MV-4-11 (cell line): ENCODE data around the gene THSD8.
"Not testable (repeated sequence)": the region's sequence is repeated elsewhere in the genome, so short reads cannot be mapped to it uniquely, and the experiment has no call there.

ENCODE experiments used
- DNase-seq: peaks from one replicate; lab custom pipeline; 2025; lab: John Stamatoyannopoulos, UW

Gene THSD8

DNA sequence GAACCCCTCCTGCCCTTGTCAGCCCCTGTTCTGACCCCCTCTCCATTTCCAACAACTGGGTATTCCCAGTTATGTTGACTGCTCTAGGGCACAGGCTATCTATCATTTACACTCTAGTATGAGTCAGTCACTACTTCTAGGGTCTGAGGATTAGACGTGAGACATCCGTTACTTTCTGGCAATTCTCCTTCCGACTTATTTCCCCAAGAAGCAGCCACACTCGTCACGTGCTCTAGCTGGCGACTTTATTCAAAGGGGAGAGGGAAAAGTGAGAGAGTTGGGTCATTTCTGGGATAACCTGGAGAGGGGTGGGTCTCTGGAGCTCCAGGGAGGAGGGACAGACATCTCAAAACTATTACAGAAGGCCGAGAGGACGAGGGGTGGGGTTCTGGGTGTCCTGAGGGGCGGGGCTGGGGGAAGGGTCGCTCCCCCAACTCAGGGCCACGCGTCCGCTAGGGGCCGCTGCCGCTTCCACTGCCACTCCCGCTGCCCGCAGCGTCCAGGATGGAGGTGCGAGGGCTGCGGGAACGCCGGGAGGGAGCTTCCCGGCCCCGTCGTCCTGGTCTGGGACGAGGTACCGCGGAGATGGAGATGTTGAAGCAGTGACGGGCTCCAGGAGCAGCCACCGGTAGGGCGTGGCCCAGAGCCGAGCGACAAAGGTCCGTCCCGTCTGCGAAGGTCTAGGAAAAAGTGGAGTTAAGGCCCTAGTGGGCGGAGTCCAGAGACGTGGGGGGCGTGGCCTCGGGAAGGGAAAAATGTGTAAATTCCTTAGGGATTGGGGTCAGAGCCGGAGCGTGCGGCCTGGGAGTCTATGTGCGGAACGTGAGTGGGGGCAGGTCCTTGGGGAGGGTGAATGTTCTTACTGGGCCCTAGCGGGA lies 23.6 kb downstream of the THSD8 start:
- peak; percentile 61 for DNase-seq

DNA sequence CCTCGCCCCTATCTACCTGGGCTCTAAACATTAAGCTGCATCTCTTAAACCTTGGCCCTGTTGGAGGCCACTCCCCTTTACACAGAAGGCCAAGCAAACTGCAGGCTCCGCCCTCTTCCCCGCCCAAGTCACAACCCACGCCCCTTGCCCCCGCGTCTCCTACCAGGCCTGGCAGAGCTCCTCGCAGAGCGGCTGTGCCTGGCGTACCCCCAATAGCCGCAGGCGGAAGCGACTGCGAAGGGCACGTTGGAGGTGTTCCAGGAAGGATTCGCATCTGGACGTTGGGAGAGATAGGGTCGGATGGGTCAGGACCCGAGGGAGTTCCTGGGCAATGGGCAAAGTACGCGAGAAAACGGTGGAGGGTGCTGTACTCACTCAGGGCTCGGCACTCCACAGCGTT lies 26.6 kb downstream of the THSD8 start:
- DNase-seq, result no peak

DNA sequence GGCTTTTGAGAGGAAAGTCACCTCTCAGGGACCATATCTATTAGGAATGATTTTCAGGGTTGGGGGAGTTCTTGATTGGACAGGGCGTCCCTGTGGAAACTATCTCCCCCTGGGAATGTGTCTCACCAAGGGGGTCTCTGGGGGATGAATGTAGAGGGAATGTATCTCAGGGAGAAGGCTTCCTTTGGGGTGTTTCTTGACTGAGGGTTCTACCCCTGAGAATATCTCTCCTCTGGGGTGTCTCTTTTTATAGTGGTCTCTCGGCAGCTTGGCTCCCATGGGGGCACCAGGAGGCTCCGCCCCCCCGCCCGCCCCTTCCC lies 31.5 kb downstream of the THSD8 start:
- DNase-seq, result no peak

DNA sequence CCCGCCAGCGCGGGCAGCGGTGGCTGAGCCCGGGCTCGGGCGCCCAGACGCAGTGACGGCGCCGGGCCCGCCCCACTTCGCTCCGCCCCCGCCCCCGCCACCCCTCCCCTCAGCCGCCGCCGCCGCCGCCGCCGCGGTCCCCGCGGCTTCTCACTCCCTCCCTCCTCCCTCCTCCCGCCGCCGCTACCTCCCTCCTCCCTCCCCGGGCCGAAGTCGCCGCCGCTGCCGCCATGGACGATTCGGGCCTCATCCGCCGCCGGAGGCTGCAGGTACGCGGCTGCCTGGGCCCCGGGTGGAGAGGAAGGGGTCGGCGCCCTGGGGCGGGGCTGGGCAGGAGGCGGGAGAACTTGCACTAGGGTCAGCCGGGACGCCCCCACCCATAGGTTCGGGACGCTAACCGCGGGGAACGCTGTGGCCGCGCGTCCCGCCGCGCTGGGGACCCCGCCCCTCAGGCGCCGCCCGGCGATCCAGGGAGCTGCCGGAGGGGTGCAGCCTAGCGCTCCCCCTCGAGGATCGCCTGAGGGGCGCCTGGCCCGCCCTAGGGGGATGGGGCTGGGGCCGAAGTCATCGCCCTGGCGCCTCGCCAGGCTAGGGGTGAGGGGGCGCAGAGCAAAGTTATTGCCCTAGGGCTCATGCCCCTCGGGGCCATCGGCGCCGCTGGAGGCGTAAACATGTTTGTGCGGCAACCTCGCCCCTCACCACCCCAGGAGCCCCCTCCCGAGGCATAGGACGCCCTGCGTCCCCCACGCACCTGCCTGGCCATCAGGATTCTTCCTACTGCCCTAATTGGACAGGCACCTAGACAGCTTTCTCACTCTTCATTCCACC lies 32.1 kb downstream of the THSD8 start:
- no peak for DNase-seq

DNA sequence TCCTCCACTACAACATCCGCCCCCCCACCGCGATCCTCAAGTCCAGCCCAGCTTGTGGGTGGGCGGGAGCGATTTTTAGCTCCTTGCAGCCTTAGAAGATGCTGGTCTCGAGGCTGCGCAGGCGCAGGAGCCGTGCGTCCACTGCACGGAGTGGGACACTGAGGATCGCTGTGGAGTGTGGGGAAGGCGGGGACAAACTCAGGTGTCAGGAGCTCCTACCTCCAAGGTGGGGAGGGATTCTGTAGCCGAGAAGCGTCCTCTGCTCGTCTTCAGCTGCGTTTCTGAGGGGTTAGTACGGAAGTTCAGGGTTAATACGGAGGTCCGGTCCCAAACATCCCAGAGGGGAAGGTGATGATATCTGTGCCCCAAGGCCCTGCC lies 32.7 kb downstream of the THSD8 start, which contains the start of gene RTBDN:
Gene RTBDN (minus strand): TSS at position 14 of the 378 bp plus-strand sequence. CDS start 4,600 bp downstream, outside the sequence.
- no peak for DNase-seq

DNA sequence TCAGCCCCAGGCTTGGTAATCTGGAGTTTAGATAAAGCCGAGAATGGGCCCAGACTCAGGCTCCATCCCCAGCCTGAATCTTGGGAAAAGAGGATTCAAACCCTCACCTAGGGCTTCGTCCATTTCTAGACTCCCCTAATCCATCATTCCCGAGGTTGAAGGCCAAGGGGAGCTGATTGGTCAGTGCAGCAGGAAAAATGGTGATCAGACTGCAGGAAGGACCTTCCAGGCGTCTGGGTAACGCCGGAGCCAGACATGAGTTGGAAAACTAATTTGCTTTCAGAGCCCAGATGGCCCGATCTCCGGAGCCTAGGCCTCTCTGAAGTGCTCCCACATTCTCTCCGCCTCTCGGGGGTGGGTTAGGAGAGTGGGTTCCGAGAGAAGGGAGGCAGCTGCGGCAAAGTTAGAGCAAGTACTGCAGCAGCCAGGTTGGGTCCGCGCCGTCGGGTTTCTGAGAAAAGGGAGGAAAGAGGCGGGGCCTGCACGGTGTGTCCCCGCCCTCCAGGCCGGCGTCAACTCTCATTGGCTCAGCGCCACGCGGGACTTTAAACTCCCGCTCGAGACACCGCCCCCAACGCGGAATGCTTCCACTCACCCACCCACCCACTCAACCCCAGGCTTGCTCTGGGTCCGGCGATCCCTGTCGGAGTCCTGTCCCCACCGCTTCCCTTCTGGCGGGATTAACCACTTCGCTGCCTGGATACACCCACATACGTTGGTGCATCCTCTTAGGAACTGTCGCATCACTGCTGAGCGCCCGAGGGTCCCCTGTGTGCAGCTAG lies 33.3 kb downstream of the THSD8 start:
- no peak for DNase-seq

DNA sequence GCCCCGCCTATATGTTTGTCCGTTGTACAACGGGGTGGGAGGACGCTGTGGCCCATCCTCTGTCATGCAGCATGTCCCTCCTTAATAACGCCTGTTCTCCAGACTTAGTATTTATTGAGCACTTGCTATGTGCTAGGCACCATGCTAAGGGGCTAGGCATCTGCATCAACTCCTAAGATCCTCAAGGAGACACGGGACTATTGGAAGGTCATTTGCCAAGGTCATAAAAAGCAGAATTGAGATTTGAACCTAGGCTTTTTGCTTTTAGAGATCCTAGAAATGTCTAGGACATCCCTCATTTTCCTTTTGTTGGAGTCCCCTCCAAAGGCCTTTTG lies 34.6 kb downstream of the THSD8 start:
- DNase-seq, result no peak

DNA sequence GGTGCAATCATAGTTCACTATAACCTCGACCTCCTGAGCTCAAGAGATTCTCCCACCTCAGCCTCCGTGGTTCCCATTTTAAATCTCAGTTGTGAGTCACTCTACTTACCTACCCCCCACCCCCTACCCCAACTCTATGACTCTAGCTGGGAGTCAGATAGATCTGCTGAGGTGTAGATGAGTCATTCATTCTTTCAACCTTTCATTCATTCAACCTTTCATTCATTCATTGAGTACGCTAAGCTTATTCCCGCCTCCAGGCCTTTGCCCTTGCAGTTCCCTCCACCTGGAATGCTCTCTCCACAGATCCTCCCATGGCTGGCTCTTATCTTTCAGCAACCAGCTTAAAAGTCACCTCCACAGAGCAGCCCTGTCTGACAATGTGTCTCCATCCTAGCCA lies 35.4 kb downstream of the THSD8 start:
- no peak for DNase-seq

DNA sequence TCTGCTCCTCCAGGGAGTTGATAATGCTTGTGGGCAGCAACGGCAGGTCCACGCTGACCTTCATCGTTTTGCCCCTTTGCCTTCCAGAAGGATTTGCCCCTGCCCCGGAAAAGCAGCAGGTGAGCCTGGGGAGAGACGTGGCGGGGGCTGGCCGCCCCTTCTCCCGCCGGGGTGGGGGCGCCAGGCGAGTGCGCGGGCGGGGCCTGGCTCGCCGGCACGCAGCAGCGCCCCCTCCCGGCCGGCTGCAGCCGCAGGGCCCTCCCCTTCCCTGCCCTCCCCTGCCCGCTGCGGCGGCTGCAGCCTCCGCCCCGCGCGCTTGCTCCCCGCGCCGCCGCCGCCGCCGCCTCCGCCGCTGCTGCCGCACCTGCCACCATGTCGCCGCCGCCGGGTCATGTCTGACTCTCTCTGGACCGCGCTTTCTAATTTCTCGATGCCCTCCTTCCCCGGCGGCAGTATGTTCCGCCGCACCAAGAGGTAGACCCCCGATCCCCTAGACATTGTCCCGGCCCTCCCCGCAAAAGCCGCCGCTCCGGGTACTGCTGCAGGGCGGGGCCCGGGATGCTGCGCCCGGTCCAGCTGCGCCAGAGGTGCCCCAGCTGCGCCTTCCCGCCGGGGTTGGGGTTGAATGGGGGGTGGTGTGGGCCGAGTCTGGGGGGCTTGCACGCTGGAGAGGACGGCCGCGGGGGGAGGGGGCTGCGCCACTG lies 36.5 kb downstream of the THSD8 start, which contains the start of gene MAST1:
Gene MAST1 (plus strand): TSS at position 334 of the 704 bp plus-strand sequence. CDS start 58 bp downstream, at position 392.
- DNase-seq, result peak; percentile 31

DNA sequence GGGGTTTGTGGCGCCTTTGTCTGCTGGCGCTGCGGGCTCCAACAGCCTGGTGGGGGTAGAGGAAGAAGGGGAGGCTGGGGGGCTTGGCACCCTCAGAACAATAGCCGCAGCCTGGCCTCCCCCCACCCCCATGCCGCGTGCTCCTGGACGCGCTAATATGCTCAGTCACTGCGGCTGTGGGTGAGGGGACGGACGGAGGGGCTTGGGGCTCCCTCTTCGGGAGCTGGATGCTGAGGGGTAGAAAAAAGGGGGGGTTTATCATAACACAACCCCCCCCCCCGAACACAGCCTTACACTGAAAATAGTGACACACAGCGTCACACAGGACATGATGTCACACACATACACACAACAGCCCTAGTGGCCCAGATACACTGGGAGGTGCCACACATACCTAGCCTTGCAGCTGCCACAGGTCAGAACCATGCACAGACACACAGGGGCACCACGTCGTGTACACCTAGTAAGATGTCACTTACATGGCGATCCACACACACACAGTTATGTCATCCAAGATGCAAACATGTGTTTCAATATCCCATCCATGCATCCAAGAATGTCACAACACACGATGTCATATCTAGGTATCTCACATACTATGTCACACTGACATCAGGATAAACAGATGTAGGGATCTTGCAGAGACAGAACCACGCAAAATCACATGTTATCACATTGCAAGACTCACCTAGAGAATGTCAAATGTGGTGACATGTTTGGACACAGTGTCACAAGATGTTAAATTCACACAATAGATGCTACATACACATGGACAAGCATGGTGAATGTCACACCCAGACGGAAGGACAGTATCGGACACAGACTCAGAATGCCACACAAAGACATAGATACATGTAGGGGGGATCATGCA lies 37.3 kb downstream of the THSD8 start:
- DNase-seq, result no peak

DNA sequence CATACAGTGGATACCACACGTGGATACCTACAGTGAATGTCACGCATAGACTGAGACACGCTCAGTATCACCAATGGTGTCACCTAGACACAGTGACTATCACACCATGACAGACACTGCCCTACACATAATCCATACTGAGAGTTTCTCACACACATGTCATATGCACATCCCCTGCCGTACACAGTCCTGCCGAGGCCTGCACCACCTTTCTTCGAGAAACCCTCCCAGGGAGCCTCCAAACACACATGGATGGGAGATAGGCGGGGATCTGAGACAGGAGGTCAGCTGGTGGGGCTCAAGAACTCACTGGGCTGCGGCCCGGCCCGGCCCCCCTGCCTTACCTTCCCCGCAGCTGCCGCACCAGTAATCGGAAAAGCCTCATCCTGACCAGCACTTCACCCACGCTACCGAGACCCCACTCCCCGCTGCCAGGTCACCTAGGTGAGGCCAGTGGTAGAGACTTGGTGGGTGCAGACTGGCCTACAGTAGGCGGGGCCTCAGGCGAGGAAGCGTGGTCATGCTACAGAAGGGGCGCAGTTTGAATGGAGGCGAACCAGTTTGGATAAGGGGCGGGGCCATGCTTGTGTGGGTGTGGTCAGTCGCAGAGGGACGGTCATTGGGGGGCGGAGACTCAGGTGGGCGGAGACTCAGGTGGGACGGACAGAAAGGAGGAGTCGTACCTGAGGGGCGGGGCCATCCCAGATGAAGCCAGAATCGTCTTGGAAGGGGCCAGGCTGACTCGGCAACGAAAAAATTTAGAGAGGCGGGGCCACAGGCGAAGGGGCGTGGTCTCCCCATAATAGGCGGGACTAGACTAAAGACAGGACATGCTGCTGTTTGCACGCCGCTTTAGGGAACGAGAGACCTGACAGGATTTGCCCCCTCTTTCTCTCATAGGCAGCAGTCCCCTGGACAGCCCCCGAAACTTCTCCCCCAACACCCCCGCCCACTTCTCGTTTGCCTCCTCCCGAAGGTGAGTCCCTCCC lies 38.5 kb downstream of the THSD8 start:
- DNase-seq, result peak; percentile 23

DNA sequence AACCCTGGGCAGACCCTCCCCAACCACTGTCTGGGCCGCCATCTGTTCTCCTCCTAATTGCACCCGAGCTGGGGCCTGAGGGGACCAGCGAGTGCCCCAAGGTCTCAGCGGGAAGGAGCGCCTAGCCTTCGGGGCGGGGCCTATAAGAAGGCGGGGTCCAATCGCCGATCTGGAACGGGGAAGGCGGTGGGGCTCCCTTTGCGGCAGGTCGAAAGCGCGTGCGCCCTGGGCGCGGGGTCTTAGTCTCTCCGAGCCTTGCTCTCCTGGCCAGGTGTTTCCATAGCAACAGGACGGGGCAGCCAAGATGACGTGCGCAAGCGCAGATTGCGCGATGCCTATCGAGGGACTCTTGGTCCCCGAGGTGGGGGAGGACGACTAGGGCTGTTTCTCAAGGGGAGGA lies 39.2 kb downstream of the THSD8 start:
- DNase-seq, result no peak

DNA sequence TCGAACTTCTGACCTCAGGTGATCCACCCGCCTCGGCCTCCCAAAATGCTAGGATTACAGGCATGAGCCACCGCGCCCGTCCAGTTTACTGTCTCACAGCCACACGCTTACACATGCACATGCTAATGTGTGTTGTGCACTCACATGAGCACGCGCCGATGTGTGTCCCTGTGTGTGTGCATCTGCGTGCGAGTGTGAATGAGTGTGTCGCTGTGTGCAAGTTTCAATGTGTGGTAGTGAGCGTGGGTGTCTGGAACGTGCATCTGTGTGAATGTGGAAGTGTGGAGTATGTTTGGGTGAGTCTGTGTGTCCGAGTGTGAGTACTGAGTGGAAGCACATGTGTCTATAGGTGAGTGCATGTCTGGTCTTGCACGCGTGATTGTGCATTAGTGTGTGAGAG lies 40.6 kb downstream of the THSD8 start:
- DNase-seq, result no peak

DNA sequence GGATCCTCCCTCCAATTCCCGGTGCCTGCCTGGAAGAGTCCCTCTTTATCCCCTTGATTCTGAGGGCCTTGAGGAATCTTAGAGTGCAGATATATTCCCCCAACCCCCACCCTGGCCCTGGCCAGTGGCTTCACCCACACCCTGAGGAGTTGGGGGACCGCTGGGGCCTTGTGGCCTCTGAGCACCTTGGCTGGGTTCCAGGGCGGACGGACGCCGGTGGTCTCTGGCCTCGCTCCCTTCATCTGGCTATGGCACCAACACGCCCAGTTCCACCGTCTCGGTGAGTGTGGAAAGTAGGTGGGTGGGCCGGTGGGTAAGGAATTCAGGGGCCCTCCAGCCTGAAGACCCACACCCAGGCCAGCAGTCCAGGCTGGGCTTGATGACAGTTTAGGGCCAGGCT lies 41.5 kb downstream of the THSD8 start:
- DNase-seq, result no peak

DNA sequence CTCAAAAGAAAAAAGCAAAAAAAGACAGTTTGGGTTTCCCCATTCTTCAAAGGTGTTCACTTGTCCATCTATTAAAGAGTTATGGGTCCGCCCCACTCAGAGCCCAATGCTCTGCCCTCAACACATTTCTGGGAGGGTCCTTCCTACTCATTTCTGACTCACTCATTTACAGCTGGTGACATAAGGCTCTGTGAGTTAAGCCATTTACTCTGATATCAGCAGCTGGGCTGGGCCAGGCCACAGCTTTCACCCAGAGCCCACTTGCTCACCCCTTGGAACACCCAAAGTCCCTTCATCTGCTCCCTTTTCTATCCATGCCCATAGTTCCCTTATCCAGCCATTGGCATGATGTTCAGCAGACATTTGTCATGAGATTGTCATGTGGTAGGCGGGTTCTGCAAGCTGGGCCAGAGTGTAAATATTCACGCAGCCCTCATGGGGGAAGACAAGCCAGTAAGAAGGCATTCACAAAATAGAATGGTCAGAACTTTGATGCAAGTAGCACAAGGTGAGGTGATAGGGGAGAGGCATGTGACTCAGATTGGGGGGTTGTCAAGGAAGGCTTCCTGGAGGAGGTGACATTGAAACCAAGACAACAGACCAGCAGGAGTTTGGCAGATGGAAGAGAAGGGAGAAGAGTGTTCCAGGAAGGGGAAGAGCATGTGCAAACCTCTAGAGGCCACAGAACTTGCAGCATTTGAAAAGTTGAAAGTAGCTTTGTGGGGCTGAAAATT lies 42.3 kb downstream of the THSD8 start:
- DNase-seq, result no peak

DNA sequence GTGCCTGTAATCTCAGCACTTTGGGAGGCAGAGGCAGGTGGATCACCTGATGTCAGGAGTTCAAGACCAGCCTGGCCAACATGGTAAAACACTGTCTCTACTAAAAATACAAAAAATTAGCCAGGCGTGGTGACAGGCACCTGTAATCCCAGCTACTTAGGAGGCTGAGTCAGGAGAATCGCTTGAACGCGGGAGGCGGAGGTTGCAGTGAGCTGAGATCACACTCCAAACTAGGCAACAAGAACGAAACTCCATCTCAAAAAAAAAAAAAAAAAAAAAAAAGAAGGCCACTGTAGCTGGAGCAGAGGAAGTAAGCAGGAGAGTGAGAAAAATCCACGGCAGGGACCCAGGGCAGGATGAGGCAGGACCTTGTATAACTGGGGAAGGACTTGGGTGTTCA lies 44.7 kb downstream of the THSD8 start:
- not testable (repeated sequence) for DNase-seq

DNA sequence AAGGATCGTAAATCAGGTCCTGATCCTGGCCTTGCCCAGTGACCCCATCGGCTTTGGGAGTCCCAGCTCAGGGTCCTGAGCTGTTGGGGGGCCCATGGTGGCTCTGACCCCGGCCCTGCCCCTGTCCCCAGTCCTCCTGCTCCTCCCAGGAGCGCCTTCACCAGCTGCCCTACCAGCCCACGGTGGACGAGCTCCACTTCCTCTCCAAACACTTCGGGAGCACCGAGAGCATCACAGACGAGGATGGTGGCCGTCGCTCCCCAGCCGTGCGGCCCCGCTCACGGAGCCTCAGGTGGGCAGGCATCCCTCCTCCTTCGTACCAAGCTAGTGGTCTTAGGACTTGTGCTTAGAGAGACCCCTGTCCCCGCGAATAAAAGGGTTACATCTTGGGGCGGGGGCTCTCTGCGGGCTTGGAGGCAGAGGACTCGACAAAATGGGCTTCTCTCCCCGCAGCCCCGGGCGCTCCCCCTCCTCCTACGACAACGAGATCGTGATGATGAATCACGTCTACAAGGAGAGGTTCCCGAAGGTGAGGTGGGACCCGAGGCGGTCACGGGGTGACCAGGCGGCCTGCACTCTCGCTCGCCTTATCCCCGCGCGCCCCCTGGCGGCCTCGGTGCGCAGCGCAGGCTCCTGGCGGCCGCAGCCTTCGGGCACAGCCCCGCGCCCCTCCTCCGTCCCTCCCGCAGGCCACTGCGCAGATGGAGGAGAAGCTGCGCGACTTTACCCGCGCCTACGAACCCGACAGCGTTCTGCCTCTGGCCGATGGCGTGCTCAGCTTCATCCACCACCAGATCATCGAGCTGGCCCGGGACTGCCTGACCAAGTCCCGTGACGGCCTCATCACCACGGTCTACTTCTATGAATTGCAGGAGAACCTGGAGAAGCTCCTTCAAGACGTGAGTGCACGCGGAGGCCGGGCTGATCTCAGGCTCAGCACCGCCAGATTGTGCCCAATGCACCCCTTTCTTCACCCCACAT lies 45.6 kb downstream of the THSD8 start:
- DNase-seq, result peak; percentile 65
